Stimulated activated memory B cell treated with anti-CD40 and anti-IgM and Interleukin-4, amounts not matched to agents 10 μg/mL and 1 μg/mL and 100 μg/mL, for 72 hours (primary cell): Measurements from ENCODE around the gene SH3PXD2B.
A peak's percentile ranks its signal among the peaks of the same experiment; 100 is the strongest.
"Not testable (repeated sequence)": the region's sequence is repeated elsewhere in the genome, so short reads cannot be mapped to it uniquely, and the experiment has no call there.

Experiments
- ATAC-seq: fragments of 150-1000 bp; cut with Tn5 transposase; 2 replicates; pipeline ENCODE4 v1.10.0; 2021
- H3K27ac Mint-ChIP-seq: one replicate; pipeline ENCODE4 v1.8.0; 2022; ENCODE audit warnings: mild to moderate bottlenecking, mixed read lengths
- H3K27me3 Mint-ChIP-seq: one replicate; pipeline ENCODE4 v1.8.0; 2022; ENCODE audit warnings: mixed read lengths
- H3K36me3 Mint-ChIP-seq: one replicate; pipeline ENCODE4 v1.8.0; 2022; ENCODE audit warnings: mixed read lengths
- H3K4me1 Mint-ChIP-seq: one replicate; pipeline ENCODE4 v1.8.0; 2022; ENCODE audit warnings: mixed read lengths
- H3K4me3 Mint-ChIP-seq: one replicate; pipeline ENCODE4 v1.8.0; 2022; ENCODE audit warnings: mild to moderate bottlenecking, moderate library complexity, mixed read lengths
- H3K9me3 Mint-ChIP-seq: one replicate; pipeline ENCODE4 v1.8.0; 2022; ENCODE audit warnings: mixed read lengths

SH3PXD2B gene

DNA sequence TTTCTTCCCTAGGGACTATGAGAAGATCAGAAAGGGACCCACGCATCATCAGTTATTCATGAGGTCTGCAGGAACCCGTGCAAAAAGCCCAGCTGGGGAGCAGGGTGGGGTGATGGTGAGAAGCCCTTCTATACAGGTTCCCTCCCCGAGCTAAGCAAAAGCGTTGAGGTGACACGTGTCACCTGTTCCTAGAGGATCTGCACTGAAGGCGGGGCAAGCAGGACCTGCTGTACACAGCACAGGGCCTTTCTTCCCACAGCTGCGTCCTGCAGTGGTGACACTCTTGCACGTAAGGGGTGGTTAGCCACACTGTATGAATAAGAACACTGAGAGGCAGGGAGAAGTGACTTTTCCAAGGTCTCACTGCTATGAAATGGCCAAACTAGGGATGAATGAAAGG lies 37.2 kb upstream of the SH3PXD2B start:
- H3K9me3 Mint-ChIP-seq: no peaks in the 10 kb centered on the region
- no peaks in the 10 kb centered on the region for H3K36me3 Mint-ChIP-seq
- no peak for ATAC-seq
- peaks cover 70% of the 10 kb centered on the region for H3K27me3 Mint-ChIP-seq
- no peak overlapping the region for H3K27ac Mint-ChIP-seq
- no peak overlapping the region for H3K4me3 Mint-ChIP-seq
- H3K4me1 Mint-ChIP-seq: peaks cover 14% of the 10 kb centered on the region

DNA sequence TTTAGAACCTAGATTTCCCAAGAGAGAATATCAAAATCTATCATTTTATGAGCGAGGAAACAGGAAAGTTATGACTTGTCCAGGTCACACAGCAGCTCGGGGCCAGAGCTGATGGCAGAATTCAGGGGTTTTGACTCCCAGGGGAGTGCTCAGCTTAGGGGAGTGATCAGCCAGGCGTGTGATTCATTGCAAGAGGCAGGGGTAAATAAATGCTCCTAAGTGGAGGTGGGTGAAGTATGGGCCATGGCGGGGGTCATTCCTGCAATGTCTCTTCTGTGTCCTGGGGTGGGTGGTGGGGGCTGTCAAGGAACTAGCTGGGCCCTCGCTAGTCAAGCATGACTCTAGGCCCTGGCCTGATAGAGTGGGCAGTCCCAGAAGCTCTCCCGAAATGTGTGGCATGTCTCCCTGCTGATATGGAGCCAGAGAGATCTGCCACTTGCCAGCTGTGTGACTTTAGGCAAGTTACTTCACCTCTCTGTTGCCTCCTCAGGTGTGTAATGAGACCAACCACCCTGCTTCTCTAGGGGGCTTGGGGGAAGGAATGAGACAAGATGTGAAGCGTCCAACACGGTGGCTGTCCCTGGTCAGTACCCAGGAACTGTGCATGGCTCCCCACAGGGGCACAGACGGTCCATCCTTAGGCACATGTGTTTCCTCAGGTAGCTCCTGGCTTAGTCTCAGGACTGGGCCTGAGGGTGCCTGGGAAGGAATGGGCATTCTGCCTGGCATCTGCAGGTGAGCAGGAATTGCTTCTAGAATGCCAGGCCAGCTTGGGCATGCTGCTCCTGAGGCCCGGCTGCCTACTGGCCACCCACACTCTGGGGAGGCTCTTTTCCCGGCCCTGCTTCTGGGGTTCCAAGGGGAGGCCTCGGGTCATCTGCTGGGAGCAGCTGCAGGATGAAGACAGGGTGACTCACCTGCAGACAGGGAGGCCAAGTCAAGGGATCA lies 36.5 kb upstream of the SH3PXD2B start:
- Mint-ChIP-seq H3K36me3 (no peaks in the 10 kb centered on the region), H3K27me3 (peaks cover 74% of the 10 kb centered on the region), H3K9me3 (no peaks in the 10 kb centered on the region), H3K27ac (no peak overlapping the region), H3K4me3 (no peak overlapping the region), H3K4me1 (peaks cover 14% of the 10 kb centered on the region)
- ATAC-seq: no peak

DNA sequence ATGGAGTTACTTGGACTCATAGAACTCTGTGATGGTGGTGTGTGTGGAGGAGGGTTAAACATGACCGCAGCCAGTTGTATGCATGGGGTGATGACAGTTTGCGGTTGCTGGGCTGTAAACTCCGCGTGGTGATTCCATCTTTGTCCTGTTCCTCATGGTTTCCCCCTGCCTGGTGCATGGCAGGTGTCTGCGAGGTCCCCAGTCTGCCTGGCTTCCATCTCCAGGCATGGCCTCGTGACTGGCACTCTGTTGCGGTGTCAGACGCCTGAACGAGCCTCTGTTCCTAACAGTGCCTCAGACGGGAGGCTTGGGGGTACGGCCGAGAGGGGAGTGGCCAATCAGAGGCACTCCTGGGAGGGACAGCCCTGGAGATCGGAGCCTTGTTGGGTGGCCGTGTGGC lies 33.9 kb upstream of the SH3PXD2B start:
- no peak overlapping the region for H3K27ac Mint-ChIP-seq
- peaks cover 56% of the 10 kb centered on the region for H3K27me3 Mint-ChIP-seq
- H3K4me1 Mint-ChIP-seq: peaks cover 14% of the 10 kb centered on the region
- no peak overlapping the region for H3K4me3 Mint-ChIP-seq
- H3K36me3 Mint-ChIP-seq: no peaks in the 10 kb centered on the region
- H3K9me3 Mint-ChIP-seq: no peaks in the 10 kb centered on the region
- no peak for ATAC-seq

DNA sequence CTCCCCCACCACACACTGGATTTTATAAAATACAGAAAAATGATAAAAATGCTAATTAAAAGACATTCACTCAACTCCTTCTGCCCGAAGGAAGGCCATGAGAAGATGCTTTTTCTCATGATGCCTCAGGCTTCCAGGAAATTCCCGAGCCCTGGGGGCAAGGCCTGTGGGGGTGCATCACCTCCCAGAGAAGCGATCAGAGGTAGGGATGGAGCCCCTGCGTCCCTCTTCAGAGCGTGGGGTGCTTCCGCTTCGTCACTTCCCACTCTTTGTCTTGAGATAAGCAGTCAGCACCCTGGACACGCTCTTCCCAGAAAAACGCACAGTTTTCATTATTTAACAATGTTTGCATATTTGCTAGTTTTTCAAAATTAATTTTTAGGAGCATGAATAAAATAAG lies 33.3 kb upstream of the SH3PXD2B start:
- ATAC-seq: no peak
- Mint-ChIP-seq H3K27me3 (peaks cover 55% of the 10 kb centered on the region), H3K36me3 (no peaks in the 10 kb centered on the region)

DNA sequence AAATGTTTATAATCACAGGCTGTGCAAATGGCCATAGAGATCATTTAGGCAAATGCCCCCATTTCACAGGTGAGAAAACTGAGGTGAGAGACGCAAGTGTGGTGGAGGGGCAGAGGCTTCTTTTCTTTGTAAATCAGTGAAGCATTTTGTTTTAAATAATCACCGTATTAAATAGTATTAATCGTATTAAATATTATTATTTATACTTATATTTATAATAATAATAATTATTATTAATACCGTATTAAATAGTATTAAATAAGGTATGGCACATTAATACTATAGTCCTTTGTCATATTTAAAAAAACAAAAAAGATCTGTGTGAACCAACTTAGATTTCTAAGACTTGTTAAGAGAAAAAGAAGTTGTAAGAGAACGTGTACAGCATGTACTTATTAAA lies 32.6 kb upstream of the SH3PXD2B start:
- Mint-ChIP-seq H3K36me3 (no peaks in the 10 kb centered on the region), H3K4me3 (no peak overlapping the region), H3K4me1 (peaks cover 14% of the 10 kb centered on the region), H3K27ac (no peak overlapping the region), H3K9me3 (no peaks in the 10 kb centered on the region), H3K27me3 (peaks cover 51% of the 10 kb centered on the region)
- ATAC-seq: no peak

More for the DNA sequence above, 33.3 kb upstream of the SH3PXD2B start:
- no peak overlapping the region for H3K27ac Mint-ChIP-seq
- H3K4me3 Mint-ChIP-seq: no peak overlapping the region
- H3K4me1 Mint-ChIP-seq: peaks cover 14% of the 10 kb centered on the region
- H3K9me3 Mint-ChIP-seq: no peaks in the 10 kb centered on the region

DNA sequence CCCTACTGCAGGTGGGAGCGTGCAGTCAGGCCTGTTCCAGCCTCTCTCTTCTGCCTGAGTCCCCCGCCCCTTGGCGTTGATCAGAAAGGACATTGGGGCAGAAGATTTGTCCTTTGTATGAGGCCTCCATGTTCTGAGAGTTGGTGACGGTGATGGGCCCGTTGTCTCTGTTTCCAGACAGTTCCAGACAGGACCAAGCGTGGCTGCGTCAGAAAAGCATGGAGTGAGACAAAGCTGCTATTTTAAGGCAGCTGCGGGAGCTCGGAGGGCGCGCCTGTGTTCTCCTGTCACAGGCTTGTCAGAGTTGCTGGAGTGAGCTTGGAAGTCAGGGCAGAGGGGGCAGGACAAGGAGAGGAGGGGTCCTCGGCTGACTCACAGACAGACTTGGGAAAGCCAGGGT lies 32.1 kb upstream of the SH3PXD2B start:
- ATAC-seq: no peak
- no peaks in the 10 kb centered on the region for H3K36me3 Mint-ChIP-seq
- H3K27me3 Mint-ChIP-seq: peaks cover 47% of the 10 kb centered on the region
- H3K4me1 Mint-ChIP-seq: peaks cover 12% of the 10 kb centered on the region
- H3K9me3 Mint-ChIP-seq: no peaks in the 10 kb centered on the region
- no peak overlapping the region for H3K27ac Mint-ChIP-seq
- H3K4me3 Mint-ChIP-seq: no peak overlapping the region

DNA sequence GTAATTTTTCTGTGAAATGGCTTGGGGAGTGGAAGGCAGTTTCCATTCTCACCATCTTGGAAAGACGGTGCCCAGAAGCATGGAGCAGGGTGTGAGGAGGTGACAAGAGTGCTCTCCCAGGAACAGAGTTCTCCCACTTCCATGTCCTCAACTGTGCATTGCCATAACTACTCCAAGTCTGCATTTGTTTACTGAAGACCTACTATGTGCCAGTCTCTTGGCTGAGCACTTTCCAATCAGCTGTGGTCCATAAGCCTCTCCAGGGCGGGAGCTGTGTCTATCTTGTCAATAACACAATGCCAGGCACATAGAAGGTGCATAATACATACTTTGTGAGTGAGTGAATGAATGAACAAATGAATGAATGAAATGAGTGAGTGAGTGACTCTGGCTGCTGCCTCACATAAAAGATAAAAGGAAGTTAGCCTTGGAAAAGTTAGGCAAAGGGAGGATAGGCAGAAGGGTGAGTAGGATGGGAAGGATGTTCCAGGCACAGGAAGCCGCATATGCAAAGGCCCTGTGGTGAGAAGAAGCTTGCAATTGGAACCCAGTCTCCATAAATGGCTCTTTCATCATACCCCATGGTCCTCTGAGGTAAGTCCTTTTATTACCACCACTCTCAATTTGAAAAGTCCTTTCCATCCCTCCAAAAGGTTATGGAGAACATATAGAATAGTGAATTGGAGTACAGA lies 31.3 kb upstream of the SH3PXD2B start:
- H3K36me3 Mint-ChIP-seq: no peaks in the 10 kb centered on the region
- H3K4me3 Mint-ChIP-seq: no peak overlapping the region
- H3K9me3 Mint-ChIP-seq: no peaks in the 10 kb centered on the region
- peaks cover 5% of the 10 kb centered on the region for H3K4me1 Mint-ChIP-seq
- H3K27ac Mint-ChIP-seq: no peak overlapping the region
- ATAC-seq: no peak
- H3K27me3 Mint-ChIP-seq: peaks cover 39% of the 10 kb centered on the region

DNA sequence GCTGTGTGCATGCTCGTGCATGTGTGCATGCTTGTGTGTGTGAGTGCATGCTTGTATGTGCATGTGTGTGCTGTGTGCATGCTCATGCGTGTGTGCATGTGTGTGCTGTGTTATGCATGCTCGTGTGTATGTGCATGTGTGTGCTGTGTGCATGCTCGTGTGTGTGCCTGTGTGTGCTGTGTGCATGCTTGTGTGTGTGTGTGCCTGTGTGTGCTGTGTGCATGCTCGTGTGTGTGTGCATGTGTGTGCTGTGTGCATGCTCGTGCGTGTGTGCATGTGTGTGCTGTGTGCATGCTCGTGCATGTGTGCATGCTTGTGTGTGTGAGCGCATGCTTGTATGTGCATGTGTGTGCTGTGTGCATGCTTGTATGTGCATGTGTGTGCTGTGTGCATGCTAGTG lies 30.3 kb upstream of the SH3PXD2B start:
- Mint-ChIP-seq H3K36me3 (no peaks in the 10 kb centered on the region), H3K4me1 (no peaks in the 10 kb centered on the region), H3K27ac (no peak overlapping the region), H3K4me3 (no peak overlapping the region), H3K27me3 (peaks cover 29% of the 10 kb centered on the region), H3K9me3 (no peaks in the 10 kb centered on the region)
- ATAC-seq: no peak

DNA sequence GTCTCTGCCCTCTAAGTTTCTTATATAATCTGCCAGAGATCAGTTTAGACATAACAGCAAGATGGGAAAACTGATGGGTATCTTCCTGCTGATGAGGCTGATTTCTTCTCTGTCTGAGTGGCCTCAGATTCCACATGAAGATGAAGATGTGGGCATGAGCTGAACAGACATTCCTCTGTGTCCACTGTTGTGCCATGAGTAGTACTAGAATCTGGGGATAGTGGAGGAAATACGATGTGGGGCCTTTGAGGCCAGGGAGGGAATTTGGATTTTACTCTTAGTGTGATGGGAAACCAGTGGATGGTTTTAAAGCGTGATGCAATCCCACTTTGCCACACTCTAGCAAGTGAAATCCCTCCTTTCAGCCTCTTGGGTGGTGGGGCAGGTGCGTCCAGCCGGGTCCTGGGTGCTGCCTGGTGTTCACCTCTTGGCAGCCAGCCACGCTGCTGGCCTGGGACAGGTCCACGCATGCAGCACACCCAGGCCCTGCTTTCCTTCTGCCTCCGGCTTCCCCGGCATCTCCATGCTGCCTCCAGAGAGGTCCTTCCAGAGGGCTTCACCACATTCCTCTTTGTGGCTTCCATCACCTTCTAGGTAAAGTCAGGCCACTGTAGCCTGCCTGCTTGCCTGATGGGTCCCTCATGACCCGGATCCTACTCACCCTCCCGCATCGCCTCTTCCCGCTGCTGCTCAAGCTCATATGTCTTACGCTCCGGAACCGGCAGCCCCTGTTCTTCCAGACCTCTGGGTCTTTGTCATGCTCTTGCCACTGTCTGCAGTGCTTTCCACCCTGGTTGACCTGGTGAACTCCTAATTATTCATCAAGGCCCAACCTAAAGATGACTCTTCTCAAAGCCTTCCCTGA lies 28.1 kb upstream of the SH3PXD2B start:
- H3K4me3 Mint-ChIP-seq: no peak overlapping the region
- no peak overlapping the region for H3K27ac Mint-ChIP-seq
- no peaks in the 10 kb centered on the region for H3K4me1 Mint-ChIP-seq
- peak; percentile 9 for ATAC-seq
- no peaks in the 10 kb centered on the region for H3K9me3 Mint-ChIP-seq
- H3K27me3 Mint-ChIP-seq: peaks cover 8% of the 10 kb centered on the region
- H3K36me3 Mint-ChIP-seq: no peaks in the 10 kb centered on the region

DNA sequence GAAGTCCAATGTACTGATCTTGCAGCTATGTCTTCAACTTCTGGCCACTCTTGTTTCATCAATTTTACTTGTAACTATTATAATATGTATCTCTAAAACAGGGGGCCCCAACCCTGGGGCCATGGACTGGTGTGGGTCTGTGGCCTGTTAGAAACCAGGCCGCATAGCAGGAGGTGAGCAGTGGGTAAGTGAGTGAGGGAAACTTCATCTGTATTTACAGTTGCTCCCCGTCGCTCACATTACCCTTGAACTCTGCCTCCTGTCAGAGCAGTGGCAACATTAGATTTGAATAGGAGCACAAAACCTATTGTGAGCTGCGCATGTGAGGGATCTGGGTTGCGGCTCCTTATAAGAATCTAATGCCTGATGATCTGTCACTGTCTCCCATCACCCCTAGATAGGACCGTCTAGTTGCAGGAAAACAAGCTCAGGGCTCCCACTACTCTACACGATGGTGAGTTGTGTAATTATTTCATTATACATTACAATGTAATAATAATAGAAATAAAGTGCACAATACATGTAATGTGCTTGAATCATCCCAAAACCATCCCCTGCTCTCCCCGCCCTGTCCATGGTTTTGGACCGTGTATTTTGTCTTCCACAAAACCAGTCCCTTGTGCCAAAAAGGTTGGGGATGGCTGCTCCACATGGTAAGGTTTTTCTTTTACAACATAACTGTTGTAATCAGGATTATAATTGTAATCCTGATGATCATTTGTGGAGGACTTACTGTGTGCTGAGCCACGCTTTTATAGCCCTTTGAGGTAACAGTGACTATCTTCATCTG lies 26.9 kb upstream of the SH3PXD2B start:
- H3K27ac Mint-ChIP-seq: no peak overlapping the region
- no peaks in the 10 kb centered on the region for H3K36me3 Mint-ChIP-seq
- ATAC-seq: no peak
- H3K27me3 Mint-ChIP-seq: peaks cover 1% of the 10 kb centered on the region
- no peaks in the 10 kb centered on the region for H3K4me1 Mint-ChIP-seq
- H3K4me3 Mint-ChIP-seq: no peak overlapping the region
- H3K9me3 Mint-ChIP-seq: no peaks in the 10 kb centered on the region

DNA sequence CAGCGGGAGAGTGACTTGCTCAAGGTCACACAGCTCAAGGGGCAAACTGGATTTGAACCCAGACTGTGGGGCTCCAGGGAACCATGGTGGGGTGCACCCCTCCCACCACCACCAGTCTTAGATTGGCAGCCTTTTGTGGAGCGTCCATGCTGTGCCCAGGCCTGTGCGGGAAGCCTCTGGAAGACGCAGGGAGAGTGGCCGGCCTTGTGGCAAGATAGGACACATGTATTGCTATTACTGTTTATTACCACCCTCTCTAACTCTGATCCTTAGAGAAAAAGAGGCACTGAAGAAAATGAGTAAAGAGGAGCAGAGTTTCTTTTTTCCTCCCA lies 25.4 kb upstream of the SH3PXD2B start:
- Mint-ChIP-seq H3K4me1 (no peaks in the 10 kb centered on the region), H3K27me3 (no peaks in the 10 kb centered on the region), H3K9me3 (no peaks in the 10 kb centered on the region), H3K27ac (no peak overlapping the region), H3K36me3 (no peaks in the 10 kb centered on the region), H3K4me3 (no peak overlapping the region)
- no peak for ATAC-seq

DNA sequence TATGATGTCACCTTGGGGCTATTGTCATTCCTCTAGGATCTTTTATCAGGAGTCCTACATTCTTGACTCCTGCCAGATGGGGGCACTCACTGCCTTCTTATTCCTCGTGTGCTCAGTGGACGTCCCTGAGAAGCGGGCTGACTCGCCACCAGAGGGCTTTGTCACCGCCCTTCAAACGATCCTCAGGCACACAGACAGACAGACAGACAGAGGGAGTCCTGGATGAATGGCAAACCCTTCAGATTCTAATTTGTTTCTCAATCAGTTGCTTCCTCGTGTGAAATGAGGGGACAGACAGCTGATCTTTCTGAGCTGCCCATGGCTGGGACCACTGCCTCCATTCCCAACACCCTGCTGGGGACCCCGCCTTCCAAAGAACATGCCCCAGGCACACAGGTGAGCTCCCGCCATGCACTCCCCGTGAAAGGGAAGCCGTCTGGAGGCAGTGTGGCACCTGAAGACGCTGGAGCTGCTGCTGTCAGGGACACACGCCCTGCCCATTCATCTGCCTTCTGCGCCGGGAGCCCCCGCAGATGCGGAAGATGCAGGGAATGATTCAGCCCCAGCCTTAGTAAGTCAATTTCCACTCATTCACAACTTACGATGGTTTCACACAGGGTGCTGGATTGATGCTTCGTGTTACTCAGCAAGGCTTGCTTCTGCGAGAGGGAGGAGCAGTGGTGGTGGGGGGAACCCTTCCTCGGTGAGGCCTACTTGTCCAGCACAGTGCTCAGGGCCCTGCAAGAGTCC lies 24.9 kb upstream of the SH3PXD2B start:
- H3K27me3 Mint-ChIP-seq: no peaks in the 10 kb centered on the region
- no peaks in the 10 kb centered on the region for H3K4me1 Mint-ChIP-seq
- H3K9me3 Mint-ChIP-seq: no peaks in the 10 kb centered on the region
- peak; percentile 79 for ATAC-seq
- no peak overlapping the region for H3K27ac Mint-ChIP-seq
- no peak overlapping the region for H3K4me3 Mint-ChIP-seq
- no peaks in the 10 kb centered on the region for H3K36me3 Mint-ChIP-seq

DNA sequence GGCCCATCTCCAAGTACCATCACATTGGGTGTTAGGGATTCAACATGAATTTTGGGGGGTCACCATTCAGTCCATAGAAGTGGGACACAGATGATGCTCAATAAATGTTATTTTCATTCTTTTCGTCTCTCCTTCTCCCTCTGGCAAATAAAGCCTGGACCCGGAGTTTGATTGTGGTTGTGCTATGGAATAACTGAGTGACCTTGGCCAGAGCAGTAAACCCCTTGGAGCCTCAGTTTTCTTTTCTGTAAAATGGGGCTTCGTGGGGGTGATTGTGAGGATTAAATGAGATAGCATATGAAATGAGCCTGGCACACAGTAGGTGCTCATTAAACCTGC lies 24.3 kb upstream of the SH3PXD2B start:
- not testable (repeated sequence) for H3K9me3 Mint-ChIP-seq, H3K4me3 Mint-ChIP-seq

DNA sequence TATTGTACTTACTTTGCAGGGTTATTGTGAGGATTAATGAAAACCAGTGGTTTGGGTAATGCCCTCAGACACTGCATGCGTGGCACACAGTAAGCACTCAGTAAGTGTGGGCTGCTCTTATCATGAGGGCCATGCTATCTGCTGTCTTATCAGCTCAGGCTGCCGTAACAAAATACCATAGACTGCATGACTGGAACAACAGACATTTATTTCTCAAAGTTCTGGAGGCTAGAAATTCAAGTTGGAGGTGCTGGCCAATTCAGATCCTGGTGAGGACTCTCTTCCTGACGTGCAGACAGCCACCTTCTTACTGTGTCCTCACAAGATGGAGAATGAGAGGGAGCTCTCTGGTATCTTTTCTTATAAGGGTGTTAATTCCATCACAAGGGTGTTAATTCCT lies 23.9 kb upstream of the SH3PXD2B start:
- Mint-ChIP-seq H3K27me3 (peaks cover 9% of the 10 kb centered on the region), H3K36me3 (no peaks in the 10 kb centered on the region), H3K4me1 (no peaks in the 10 kb centered on the region), H3K27ac (no peak overlapping the region), H3K4me3 (no peak overlapping the region), H3K9me3 (no peaks in the 10 kb centered on the region)
- ATAC-seq: no peak

More for the DNA sequence above, 24.3 kb upstream of the SH3PXD2B start:
- not testable (repeated sequence) for H3K27me3 Mint-ChIP-seq, ATAC-seq, H3K27ac Mint-ChIP-seq, H3K36me3 Mint-ChIP-seq, H3K4me1 Mint-ChIP-seq
